GM12874 (cell line): Measurements from ENCODE around the gene RABGAP1.

Source experiments
- CTCF ChIP-seq: IDR thresholded peaks from 2 replicates; pipeline ENCODE4 v1.5.1; 2011; ENCODE audit warnings: low read depth, mild to moderate bottlenecking, control low read depth, low read length, moderate library complexity; ENCODE audit not compliant: insufficient read depth

RABGAP1 gene

GRCh38 chr9:123107639-123108285 is 166.9 kb downstream of the RABGAP1 start:
- 0 out of 2 replicates have a peak, but pooled peaks have one; percentile 13 for TF ChIP-seq CTCF

- no peak for TF ChIP-seq CTCF
These were observed 168.2 kb downstream of the RABGAP1 start for GRCh38 chr9:123108976-123109375.

- TF ChIP-seq CTCF = no peak
These were observed 168.9 kb downstream of the RABGAP1 start for GRCh38 chr9:123109540-123110279.

GRCh38 chr9:123111427-123112014 is 170.7 kb downstream of the RABGAP1 start:
- TF ChIP-seq CTCF = no peak

GRCh38 chr9:123112015-123112975 is 171.5 kb downstream of the RABGAP1 start:
- no peak for TF ChIP-seq CTCF

- TF ChIP-seq CTCF = no peak
These were observed 172.4 kb downstream of the RABGAP1 start for GRCh38 chr9:123113185-123113584.
